SK-MEL-5 (cell line): ENCODE data around the gene COPS8. TPM values are rescaled to one million over a fixed set of nuclear protein-coding genes. Genes with fewer than 3 reads are reported as not detected.
A peak's percentile ranks its signal among the peaks of the same experiment; 100 is the strongest.

Experiments
- DNase-seq: peaks from one replicate; pipeline ENCODE4 v3.0.0-alpha.2; 2016; ENCODE audit warnings: low read depth, low spot score
- in situ Hi-C: cut with HindIII; loops from 2 replicates; pipeline ENCODE4 v1.10.0; 2016; ENCODE audit warnings: low sequenced_read_pairs, high pct_unique_total_duplicates, low pct_unique_long_range_greater_than_20kb
- polyA plus RNA-seq, 2 experiments: library from polyadenylated mRNA; depleted of rRNA; stranded (reverse); fragments of >200 nt; gene quantifications; 2 replicates each; pipeline ENCODE4 v1.2.3, GENCODE V29; 2015
- total RNA-seq: library from RNA; depleted of rRNA; stranded (reverse); fragments of >200 nt; shearing (Covaris generic); gene quantifications from 2 replicates; pipeline ENCODE4 v1.2.3, GENCODE V29; 2014; rRNA removed

COPS8 gene
- 234 and 271 TPM in 2 replicates for total RNA-seq
- 147 and 161 TPM in 2 replicates for polyA plus RNA-seq (2015; cell fraction: cytosol; rRNA removed)
- 94.8 and 103 TPM in 2 replicates for polyA plus RNA-seq (2015; cell fraction: nucleus; rRNA removed)

- in situ Hi-C loops = no loop called here
- peak; percentile 91 for DNase-seq
Observed at GRCh38 chr2:237085248-237086221, at the start of gene COPS8. TSS of gene COPS8 (plus strand) at chr2:237085889. CDS start at chr2:237085965, 76 bp downstream.

- no peak for DNase-seq
- in situ Hi-C loops = no loop called here
Observed at GRCh38 chr2:237039301-237040031, 46.2 kb upstream of the COPS8 start.

- no peak for DNase-seq
- in situ Hi-C loops = no loop called here
Observed at GRCh38 chr2:237041231-237041630, 44.5 kb upstream of the COPS8 start.

- in situ Hi-C loops = no loop called here
Observed at GRCh38 chr2:237042101-237042500, 43.6 kb upstream of the COPS8 start.

GRCh38 chr2:237043866-237044265, 41.8 kb upstream of the COPS8 start:
- in situ Hi-C loops = no loop called here
- DNase-seq = no peak

More at GRCh38 chr2:237042101-237042500, 43.6 kb upstream of the COPS8 start:
- no peak for DNase-seq

- no peak for DNase-seq
Observed at GRCh38 chr2:237044281-237044680, 41.4 kb upstream of the COPS8 start.

GRCh38 chr2:237045449-237045848, 40.2 kb upstream of the COPS8 start:
- in situ Hi-C loops = no loop called here
- DNase-seq = no peak

More at GRCh38 chr2:237044281-237044680, 41.4 kb upstream of the COPS8 start:
- in situ Hi-C loops = no loop called here

GRCh38 chr2:237048595-237048994, 37.1 kb upstream of the COPS8 start:
- no peak for DNase-seq
- in situ Hi-C loops = no loop called here

- no peak for DNase-seq
- in situ Hi-C loops = no loop called here
Observed at GRCh38 chr2:237051861-237052260, 33.8 kb upstream of the COPS8 start.

- no peak for DNase-seq
Observed at GRCh38 chr2:237053066-237053465, 32.6 kb upstream of the COPS8 start.

GRCh38 chr2:237055386-237056100, 30.1 kb upstream of the COPS8 start:
- in situ Hi-C loops = no loop called here

More at GRCh38 chr2:237053066-237053465, 32.6 kb upstream of the COPS8 start:
- in situ Hi-C loops = no loop called here

GRCh38 chr2:237056287-237056875, 29.3 kb upstream of the COPS8 start:
- in situ Hi-C loops = no loop called here

More at GRCh38 chr2:237055386-237056100, 30.1 kb upstream of the COPS8 start:
- no peak for DNase-seq

GRCh38 chr2:237057107-237057506, 28.6 kb upstream of the COPS8 start:
- DNase-seq = no peak
- in situ Hi-C loops = no loop called here

More at GRCh38 chr2:237056287-237056875, 29.3 kb upstream of the COPS8 start:
- DNase-seq = no peak

- no peak for DNase-seq
- in situ Hi-C loops = no loop called here
Observed at GRCh38 chr2:237057893-237058300, 27.8 kb upstream of the COPS8 start.

GRCh38 chr2:237058423-237058822, 27.3 kb upstream of the COPS8 start:
- no peak for DNase-seq
- in situ Hi-C loops = no loop called here

- in situ Hi-C loops = no loop called here
- no peak for DNase-seq
Observed at GRCh38 chr2:237059155-237059875, 26.4 kb upstream of the COPS8 start.
